GM06990 (cell line): ENCODE results near the gene LDHAL6B.

ENCODE experiments used
- DNase-seq: peaks from one replicate; pipeline ENCODE4 v3.0.0-alpha.2; 2011; ENCODE audit not compliant: insufficient read length; ENCODE audit errors: extremely low read depth
- H3K27me3 ChIP-seq: replicated peaks from 2 replicates; pipeline ENCODE4 v1.6.0; 2011; ENCODE audit warnings: low read length; ENCODE audit not compliant: control insufficient read depth, insufficient read depth
- H3K36me3 ChIP-seq: 2 replicates; pipeline ENCODE4 v1.5.1; 2011; ENCODE audit warnings: low read length; ENCODE audit not compliant: control insufficient read depth, insufficient read depth
- H3K4me3 ChIP-seq: replicated peaks from 2 replicates; pipeline ENCODE4 v1.5.1; 2011; ENCODE audit warnings: low read depth, mild to moderate bottlenecking, control low read depth, low read length
- CTCF ChIP-seq: IDR thresholded peaks from 2 replicates; pipeline ENCODE4 v1.5.1; 2011; ENCODE audit warnings: low read length, control low read depth, mild to moderate bottlenecking, inconsistent platforms; ENCODE audit not compliant: insufficient read depth, poor library complexity, severe bottlenecking

LDHAL6B gene

DNA sequence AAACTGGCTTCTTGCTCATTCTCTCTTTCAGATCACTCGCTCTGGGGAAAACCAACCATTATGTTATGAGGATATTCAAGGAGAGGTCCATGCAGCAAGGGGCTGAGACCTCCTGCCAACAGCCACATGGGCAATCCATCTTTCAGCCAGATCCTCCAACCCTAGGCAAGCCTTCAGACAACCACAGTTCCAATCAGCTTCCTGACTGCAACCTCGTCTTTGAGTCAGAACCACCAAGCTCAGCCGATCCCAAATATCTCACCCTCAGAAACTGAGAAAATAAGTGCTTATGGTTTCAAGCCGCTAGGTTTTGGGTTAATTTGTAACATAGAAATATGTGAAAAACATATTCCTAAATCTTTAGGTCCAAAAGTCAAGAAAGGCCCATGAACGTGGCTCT is 10.3 kb downstream of the LDHAL6B start:
- no peaks in the 10 kb centered on the region for H3K27me3 ChIP-seq
- no peak for TF ChIP-seq CTCF
- peaks cover 16% of the 10 kb centered on the region for H3K36me3 ChIP-seq
- no peak for DNase-seq
- H3K4me3 ChIP-seq, result no peak overlapping the region

GRCh38 chr15:59217876-59218498 is 11.3 kb downstream of the LDHAL6B start:
- Histone ChIP-seq H3K4me3 (no peak overlapping the region), H3K27me3 (no peaks in the 10 kb centered on the region), H3K36me3 (peaks cover 15% of the 10 kb centered on the region)
- DNase-seq, result no peak
- no peak for TF ChIP-seq CTCF

DNA sequence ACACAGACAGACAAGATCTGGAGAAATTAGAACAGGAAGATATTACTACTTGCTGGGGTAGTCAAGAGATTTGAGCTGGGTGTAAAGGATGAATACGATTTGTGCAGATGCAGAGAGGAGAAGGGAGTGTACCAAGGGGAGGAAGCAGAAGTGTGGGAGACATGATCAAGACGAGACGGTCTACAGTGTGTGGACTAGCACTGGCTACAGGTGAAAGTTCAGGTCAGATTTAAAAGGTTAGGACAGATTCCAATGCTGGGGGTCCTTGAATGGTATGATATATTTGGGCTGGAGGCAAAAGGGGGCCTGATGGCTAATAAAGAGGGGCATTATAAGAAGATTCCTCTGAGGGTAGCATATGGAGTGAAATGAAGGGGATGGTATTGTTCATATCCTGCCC is 12.1 kb downstream of the LDHAL6B start:
- no peak for DNase-seq
- no peaks in the 10 kb centered on the region for H3K27me3 ChIP-seq
- no peak overlapping the region for H3K4me3 ChIP-seq
- no peak for TF ChIP-seq CTCF
- H3K36me3 ChIP-seq, result peaks cover 20% of the 10 kb centered on the region

- peaks cover 29% of the 10 kb centered on the region for H3K36me3 ChIP-seq
- no peak for DNase-seq
- TF ChIP-seq CTCF, result no peak
- no peak overlapping the region for H3K4me3 ChIP-seq
- no peaks in the 10 kb centered on the region for H3K27me3 ChIP-seq
These were observed 15.2 kb downstream of the LDHAL6B start for GRCh38 chr15:59221511-59222505.

- TF ChIP-seq CTCF, result no peak
- DNase-seq, result no peak
- Histone ChIP-seq H3K27me3 (no peaks in the 10 kb centered on the region), H3K4me3 (no peak overlapping the region), H3K36me3 (peaks cover 25% of the 10 kb centered on the region)
These were observed 16.4 kb downstream of the LDHAL6B start for GRCh38 chr15:59222906-59223550.
